GM12878 (cell line): ENCODE measurements around the gene OR11H7. TPM values are rescaled to one million over a fixed set of nuclear protein-coding genes. Genes with fewer than 3 reads are reported as not detected.
"Not testable (repeated sequence)": the region's sequence is repeated elsewhere in the genome, so short reads cannot be mapped to it uniquely, and the experiment has no call there.

ENCODE experiments used
- ATAC-seq: fragments of 200-7000 bp; cut with Tn5 transposase; 3 replicates; pipeline ENCODE4 v1.9.1; 2020; ENCODE audit warnings: mild to moderate bottlenecking, moderate library complexity
- BruUV-seq: library from RNA; stranded (reverse); fragments of 400-500 nt; replicated peaks from 2 replicates; lab custom pipeline; 2021; lab: Mats Ljungman, UMichigan
- CTCF ChIA-PET: fragments of 300-600 bp; sonication (Branson Sonifier 250); formaldehyde crosslinking; extraction: SDS; loops from one replicate; lab custom pipeline; 2021; ENCODE audit warnings: inconsistent platforms; lab: Yijun Ruan, JAX
- POLR2A ChIA-PET: fragments of 350-600 bp; formaldehyde crosslinking; extraction: SDS; loops from one replicate; lab custom pipeline; 2021; ENCODE audit warnings: inconsistent platforms; lab: Charles Lee
- RAD21 ChIA-PET: fragments of 300-600 bp; sonication (Branson Sonifier 250); formaldehyde crosslinking; loops from one replicate; lab custom pipeline; 2023; ENCODE audit warnings: antibody characterized with exemption; ENCODE audit not compliant: unreplicated experiment; lab: Charles Lee
- SMC1A ChIA-PET: fragments of 300-600 bp; sonication (Branson Sonifier 250); formaldehyde crosslinking; loops from one replicate; lab custom pipeline; 2023; ENCODE audit not compliant: unreplicated experiment, uncharacterized antibody; lab: Charles Lee
- DNase-seq: peaks from one replicate; pipeline ENCODE4 v3.0.0-alpha.2; 2011; ENCODE audit warnings: low read depth, low spot score
- FAIRE-seq: peaks from 3 replicates; lab custom pipeline; 2011; peaks lifted over from hg19 to GRCh38; lab: Jason Lieb, UNC
- H2AFZ ChIP-seq: 2 replicates; pipeline ENCODE4 v1.6.0; 2011; ENCODE audit warnings: low read depth, low read length, control low read depth; ENCODE audit not compliant: control insufficient read depth
- H3K27ac ChIP-seq: 2 replicates; pipeline ENCODE4 v1.5.1; 2011; ENCODE audit warnings: control low read depth; ENCODE audit not compliant: control insufficient read depth, insufficient read depth
- H3K27me3 ChIP-seq, 2 experiments: replicated peaks in 1 of 2; 2 replicates each; pipeline versions ENCODE4 v1.6.0 to v1.6.1; 2011; ENCODE audit warnings: low read length in 1 of 2; ENCODE audit not compliant: control insufficient read depth in 2 of 2, insufficient read depth in 2 of 2
- H3K36me3 ChIP-seq, 2 experiments: 2 replicates each; pipeline ENCODE4 v1.5.1; 2011; ENCODE audit warnings: low read length in 1 of 2; ENCODE audit not compliant: control insufficient read depth in 2 of 2, insufficient read depth in 2 of 2
- H3K4me1 ChIP-seq: 2 replicates; pipeline ENCODE4 v1.6.1; 2011; ENCODE audit warnings: mild to moderate bottlenecking, low read length, moderate library complexity, mixed read lengths; ENCODE audit not compliant: control insufficient read depth, insufficient read depth
- H3K4me2 ChIP-seq: 2 replicates; pipeline ENCODE4 v1.6.0; 2011; ENCODE audit warnings: control low read depth; ENCODE audit not compliant: control insufficient read depth, insufficient read depth
- H3K4me3 ChIP-seq: fragments of 200-600 bp; sonication (generic); 2 replicates; pipeline ENCODE4 v1.5.1; 2016
- H3K79me2 ChIP-seq: 2 replicates; pipeline ENCODE4 v1.6.0; 2011; ENCODE audit warnings: low read length; ENCODE audit not compliant: control insufficient read depth, insufficient read depth
- H3K9ac ChIP-seq: 2 replicates; pipeline ENCODE4 v1.8.0; 2011; ENCODE audit warnings: low read length, control low read depth, mixed read lengths; ENCODE audit not compliant: control insufficient read depth, insufficient read depth
- H3K9me3 ChIP-seq: replicated peaks from 3 replicates; pipeline ENCODE4 v1.5.1; 2011; ENCODE audit warnings: mild to moderate bottlenecking, low read length; ENCODE audit not compliant: control insufficient read depth, insufficient read depth
- H4K20me1 ChIP-seq: 2 replicates; pipeline ENCODE4 v1.6.0; 2011; ENCODE audit not compliant: control insufficient read depth, insufficient read depth
- CHD1 ChIP-seq: IDR thresholded peaks from 2 replicates; pipeline ENCODE4 v1.6.1; 2012; ENCODE audit warnings: low read depth, low read length, improper control_type of control experiment
- E2F8 ChIP-seq: fragments of 450-650 bp; IDR thresholded peaks from 2 replicates; pipeline ENCODE4 v1.6.1; 2018; ENCODE audit warnings: mild to moderate bottlenecking, low read depth, moderate library complexity; ENCODE audit not compliant: partially characterized antibody
- HDGF ChIP-seq: fragments of 450-650 bp; IDR thresholded peaks from 2 replicates; pipeline ENCODE4 v1.6.1; 2016; ENCODE audit warnings: antibody characterized with exemption
- PAX5 ChIP-seq: IDR thresholded peaks from 2 replicates; pipeline ENCODE4 v1.6.1; 2011; ENCODE audit warnings: low read depth, low read length, borderline replicate concordance
- RELA ChIP-seq: fragments of 450-650 bp; IDR thresholded peaks from 2 replicates; pipeline ENCODE4 v1.8.0; 2014; ENCODE audit warnings: borderline replicate concordance; ENCODE audit not compliant: partially characterized antibody
- SMC3 ChIP-seq: IDR thresholded peaks from 2 replicates; pipeline ENCODE4 v1.6.1; 2011; ENCODE audit warnings: low read length, improper control_type of control experiment, borderline replicate concordance
- SRF ChIP-seq, 2 experiments: IDR thresholded peaks; 2 replicates each; pipeline ENCODE4 v1.6.1; 2011; ENCODE audit warnings: low read depth in 2 of 2, low read length in 2 of 2, mild to moderate bottlenecking in 1 of 2, moderate library complexity in 1 of 2
- TCF7 ChIP-seq: IDR thresholded peaks from 2 replicates; pipeline ENCODE4 v1.6.1; 2014; ENCODE audit warnings: antibody characterized with exemption, borderline replicate concordance
- WGBS: methylation state at CpG from one replicate; pipeline ENCODE4 v1.1.6; 2016; ENCODE audit warnings: low lambda C conversion rate; ENCODE audit not compliant: insufficient replicate concordance, insufficient coverage; ENCODE audit errors: missing lambda C conversion rate; 5-methylcytosine and 5-hydroxymethylcytosine counted together
- in situ Hi-C: fragments of 300-500 bp; cut with MboI; formaldehyde crosslinking; loops from 9 replicates; pipeline ENCODE4 v1.14.3; 2018; ENCODE audit warnings: mixed read lengths
- intact Hi-C: fragments of 100-400 bp; cut with micrococcal nuclease; formaldehyde crosslinking; loops from one replicate; pipeline ENCODE4 v1.14.2; 2022; ENCODE audit not compliant: unreplicated experiment
- polyA plus RNA-seq, 11 experiments: library from polyadenylated mRNA; depleted of rRNA in 4 of 11; unstranded in 6 of 11; stranded (reverse) in 5 of 11; fragments of >200 nt; fragmentation: Nextera tagmentation in 4 of 11; fragmentation: Illumina TruSeq in 1 of 11; extraction: Ambion mirVana in 4 of 11; extraction: Trizol in 1 of 11; gene quantifications; 1 replicate in 1 of 11; 2 replicates in 10 of 11; pipeline versions ENCODE4 v1.2.1 to v1.2.3, GENCODE V29; 2011 to 2016; ENCODE audit warnings: inconsistent platforms in 2 of 11, missing spikeins in 2 of 11, low read depth in 1 of 11
- total RNA-seq, 4 experiments: library from RNA; depleted of rRNA in 3 of 4; stranded (reverse); fragments of >200 nt in 3 of 4; fragmentation: Illumina TruSeq in 1 of 4; extraction: Trizol in 1 of 4; gene quantifications; 2 replicates each; pipeline versions ENCODE4 v1.2.1 to v1.2.3, GENCODE V29; 2013 to 2021

OR11H7 gene
- total and polyA plus RNA-seq, 10 of the 15 experiments (the other 5 are each of a cell fraction or from before 2014, with no cell fraction given) = 0.10 TPM; not detected in 9

GRCh38 chr14:20212406-20212805 lies 16.4 kb upstream of the OR11H7 start:
- SMC1A ChIA-PET = not testable (repeated sequence)

GRCh38 chr14:20215196-20215595 lies 13.6 kb upstream of the OR11H7 start:
- RAD21 ChIA-PET = no interaction called here
- SMC1A ChIA-PET = no interaction called here
- WGBS = 63% methylated on average over 2 of the region's 2 CpGs

More at GRCh38 chr14:20212406-20212805, 16.4 kb upstream of the OR11H7 start:
- DNase-seq, H3K36me3 ChIP-seq, BruUV-seq, FAIRE-seq, H3K4me3 ChIP-seq, H3K9me3 ChIP-seq, H3K4me2 ChIP-seq, CTCF ChIA-PET, in situ Hi-C loops, ATAC-seq, H2AFZ ChIP-seq, RAD21 ChIA-PET, H3K4me1 ChIP-seq, H3K27ac ChIP-seq, H3K9ac ChIP-seq, H3K27me3 ChIP-seq, H3K79me2 ChIP-seq, H4K20me1 ChIP-seq, POLR2A ChIA-PET, intact Hi-C loops: not testable (repeated sequence)
- WGBS = 75% methylated on average over 17 of the region's 28 CpGs

More at GRCh38 chr14:20215196-20215595, 13.6 kb upstream of the OR11H7 start:
- intact Hi-C loops = no loop called here
- no peak for ATAC-seq
- Histone ChIP-seq H3K27me3 (no peaks in the 10 kb centered on the region), H3K4me3 (no peak overlapping the region), H3K4me1 (no peaks in the 10 kb centered on the region), H2AFZ (no peak overlapping the region), H3K9ac (no peak overlapping the region), H3K36me3 (no peaks in the 10 kb centered on the region), H3K4me2 (no peak overlapping the region), H3K27ac (no peak overlapping the region), H3K9me3 (no peaks in the 10 kb centered on the region), H3K79me2 (no peaks in the 10 kb centered on the region), H4K20me1 (no peaks in the 10 kb centered on the region)
- ChIA-PET CTCF (no interaction called here), POLR2A (no interaction called here)
- TF ChIP-seq PAX5 (no peak), CHD1 (no peak), SMC3 (no peak), TCF7 (no peak), E2F8 (no peak), RELA (no peak), SRF (IDR thresholded peaks at IDR 0.05; ENCODE audit: low read depth in 2 of 2, low read length in 2 of 2) (no peak), HDGF (no peak)
- in situ Hi-C loops = no loop called here
- BruUV-seq = no TSS peak
- no peak for FAIRE-seq
- no peak for DNase-seq
